SU-DHL-6 (cell line): ENCODE data around the gene HSPA12B.
A peak's percentile ranks its signal among the peaks of the same experiment; 100 is the strongest.

Experiments used
- H2AFZ ChIP-seq: fragments of 200-600 bp; sonication (generic); 2 replicates; pipeline ENCODE4 v1.6.1; 2014; ENCODE audit warnings: low read depth, mild to moderate bottlenecking, moderate library complexity, mixed read lengths, antibody characterized with exemption, low read length; ENCODE audit not compliant: severe bottlenecking
- H3F3A ChIP-seq: fragments of 200-600 bp; shearing (Covaris generic); 2 replicates; pipeline ENCODE4 v1.6.0; 2016; ENCODE audit warnings: antibody characterized with exemption, mild to moderate bottlenecking; ENCODE audit not compliant: insufficient read depth
- H3K27ac ChIP-seq: fragments of 200-600 bp; sonication (generic); 2 replicates; pipeline ENCODE4 v1.5.1; 2016; ENCODE audit warnings: low read depth, mild to moderate bottlenecking, low read length, moderate library complexity, mixed read lengths
- H3K27me3 ChIP-seq: fragments of 200-600 bp; sonication (generic), shearing (Covaris generic); 2 replicates; pipeline ENCODE4 v1.6.0; 2014; ENCODE audit warnings: mild to moderate bottlenecking, low read length
- H3K36me3 ChIP-seq: fragments of 200-600 bp; sonication (generic); 2 replicates; pipeline ENCODE4 v1.6.1; 2014; ENCODE audit warnings: mild to moderate bottlenecking, low read length, mixed read lengths
- H3K4me2 ChIP-seq: fragments of 300-600, 200-600 bp; shearing (Covaris generic), sonication (generic); 2 replicates; pipeline ENCODE4 v1.6.0; 2014; ENCODE audit warnings: low read length, low read depth, mild to moderate bottlenecking; ENCODE audit not compliant: poor library complexity, severe bottlenecking
- H3K4me3 ChIP-seq: fragments of 200-600 bp; sonication (generic); 2 replicates; pipeline ENCODE4 v1.5.1; 2014; ENCODE audit warnings: antibody characterized with exemption, low read length, mild to moderate bottlenecking, mixed read lengths; ENCODE audit not compliant: insufficient read depth, poor library complexity, severe bottlenecking
- H3K79me2 ChIP-seq: fragments of 200-600 bp; sonication (generic); 2 replicates; pipeline ENCODE4 v1.6.1; 2014; ENCODE audit warnings: mild to moderate bottlenecking, low read length, moderate library complexity; ENCODE audit not compliant: insufficient read depth
- H3K9ac ChIP-seq: fragments of 200-600 bp; sonication (generic); 2 replicates; pipeline ENCODE4 v1.7.0; 2014; ENCODE audit warnings: mild to moderate bottlenecking, low read length
- H3K9me2 ChIP-seq: fragments of 200-600 bp; sonication (generic); replicated peaks from 2 replicates; pipeline ENCODE4 v1.6.1; 2014; ENCODE audit warnings: low read length; ENCODE audit not compliant: insufficient read depth
- H3K9me3 ChIP-seq: fragments of 200-600 bp; sonication (generic); 2 replicates; pipeline ENCODE4 v1.6.1; 2014; ENCODE audit warnings: low read length, mixed read lengths; ENCODE audit not compliant: insufficient read depth
- H4K20me1 ChIP-seq: fragments of 200-600 bp; sonication (generic); 2 replicates; pipeline ENCODE4 v1.6.1; 2014; ENCODE audit warnings: low read depth, mild to moderate bottlenecking, antibody characterized with exemption, low read length, moderate library complexity, mixed read lengths
- CTCF ChIP-seq: fragments of 200-600 bp; sonication (generic); IDR thresholded peaks from one replicate; pipeline ENCODE4 v1.5.1; 2017; ENCODE audit warnings: antibody characterized with exemption, mild to moderate bottlenecking, low read length, moderate library complexity; ENCODE audit not compliant: insufficient read depth, poor library complexity, severe bottlenecking
- EZH2phosphoT487 ChIP-seq: fragments of 200-600 bp; sonication (generic), shearing (Covaris generic); conservative IDR thresholded peaks from 2 replicates; pipeline ENCODE4 v1.6.1; 2018; ENCODE audit warnings: mild to moderate bottlenecking, antibody characterized with exemption, low read length, moderate library complexity, mixed read lengths

The HSPA12B gene

GRCh38 chr20:3694864-3695263, 37.6 kb upstream of the HSPA12B start:
- Histone ChIP-seq H3K9ac (no peak overlapping the region), H3K9me2 (no peaks in the 10 kb centered on the region), H3K9me3 (no peaks in the 10 kb centered on the region), H3K27me3 (no peaks in the 10 kb centered on the region), H3K79me2 (no peaks in the 10 kb centered on the region), H3F3A (no peaks in the 10 kb centered on the region), H3K27ac (no peak overlapping the region), H3K36me3 (no peaks in the 10 kb centered on the region), H4K20me1 (no peaks in the 10 kb centered on the region), H3K4me2 (no peak overlapping the region), H2AFZ (no peak overlapping the region), H3K4me3 (no peak overlapping the region)
- TF ChIP-seq EZH2phosphoT487 (no peak), CTCF (no peak)

GRCh38 chr20:3696200-3696599, 36.3 kb upstream of the HSPA12B start:
- H3K9me3 ChIP-seq = no peaks in the 10 kb centered on the region
- peak; percentile 52 for TF ChIP-seq CTCF
- TF ChIP-seq EZH2phosphoT487 = no peak
- no peak overlapping the region for H3K4me2 ChIP-seq
- H3F3A ChIP-seq = no peaks in the 10 kb centered on the region
- no peak overlapping the region for H3K9ac ChIP-seq
- H3K9me2 ChIP-seq = no peaks in the 10 kb centered on the region
- no peaks in the 10 kb centered on the region for H4K20me1 ChIP-seq
- no peak overlapping the region for H3K4me3 ChIP-seq
- H3K79me2 ChIP-seq = no peaks in the 10 kb centered on the region
- H3K27me3 ChIP-seq = no peaks in the 10 kb centered on the region
- H3K36me3 ChIP-seq = no peaks in the 10 kb centered on the region
- no peak overlapping the region for H3K27ac ChIP-seq
- no peak overlapping the region for H2AFZ ChIP-seq

GRCh38 chr20:3696745-3697587, 35.5 kb upstream of the HSPA12B start:
- Histone ChIP-seq H3K27me3 (no peaks in the 10 kb centered on the region), H3K27ac (no peak overlapping the region), H3K4me2 (no peak overlapping the region), H3K9ac (no peak overlapping the region), H3K36me3 (no peaks in the 10 kb centered on the region), H3K79me2 (no peaks in the 10 kb centered on the region), H3K4me3 (no peak overlapping the region), H3K9me3 (no peaks in the 10 kb centered on the region), H2AFZ (no peak overlapping the region), H4K20me1 (no peaks in the 10 kb centered on the region), H3K9me2 (no peaks in the 10 kb centered on the region), H3F3A (no peaks in the 10 kb centered on the region)
- TF ChIP-seq CTCF = no peak
- no peak for TF ChIP-seq EZH2phosphoT487
